Upper lobe of left lung (tissue), 6 donors: ENCODE data around the gene APLP1. TPM values are rescaled to one million over a fixed set of nuclear protein-coding genes. Genes with fewer than 3 reads are reported as not detected.

Experiments
- ATAC-seq, 2 donors: fragments of 200-7000 bp; cut with Tn5 transposase; one replicate each; pipeline ENCODE4 v1.9.1; 2022; ENCODE audit warnings: mild to moderate bottlenecking in 2 of 2, moderate library complexity in 2 of 2; ENCODE audit not compliant: low FRiP score in 2 of 2
- DNase-seq, 2 donors: peaks; one replicate each; pipeline ENCODE4 v3.0.0-alpha.2; 2019 to 2020
- H3K27ac ChIP-seq, 4 donors: fragments of 200-600 bp; sonication (generic); one replicate each; pipeline ENCODE4 v1.5.1; 2016 to 2019
- H3K27me3 ChIP-seq, 4 donors: fragments of 200-600 bp; sonication (generic); one replicate each; pipeline ENCODE4 v1.5.1; 2017 to 2019
- H3K36me3 ChIP-seq, 4 donors: fragments of 200-600 bp; sonication (generic); one replicate each; pipeline ENCODE4 v1.5.1; 2016 to 2019
- H3K4me1 ChIP-seq, 4 donors: fragments of 200-600 bp; sonication (generic); one replicate each; pipeline ENCODE4 v1.5.1; 2018 to 2019
- H3K4me3 ChIP-seq, 4 donors: fragments of 200-600 bp; sonication (generic); one replicate each; pipeline ENCODE4 v1.5.1; 2017 to 2019; ENCODE audit warnings: mild to moderate bottlenecking in 2 of 4, moderate library complexity in 1 of 4
- H3K9me3 ChIP-seq, 4 donors: fragments of 200-600 bp; sonication (generic); one replicate each; pipeline ENCODE4 v1.5.1; 2018 to 2019
- CTCF ChIP-seq, 6 experiments: fragments of 450-650 bp in 4 of 6; fragments of 200-600 bp in 2 of 6; sonication (generic) in 2 of 6; IDR thresholded peaks; one replicate each; pipeline ENCODE4 v1.5.1; 2016 to 2019; ENCODE audit warnings: antibody characterized with exemption in 6 of 6
- EP300 ChIP-seq, 4 donors: sonication (generic); formaldehyde crosslinking; IDR thresholded peaks; one replicate each; pipeline ENCODE4 v1.5.1; 2017; ENCODE audit warnings: antibody characterized with exemption in 4 of 4, control low read depth in 2 of 4
- POLR2A ChIP-seq, 4 donors: fragments of 450-650 bp; IDR thresholded peaks; one replicate each; pipeline ENCODE4 v1.5.1; 2016 to 2017; ENCODE audit warnings: antibody characterized with exemption in 4 of 4, mild to moderate bottlenecking in 2 of 4
- POLR2AphosphoS5 ChIP-seq, 2 donors: sonication (generic); formaldehyde crosslinking; IDR thresholded peaks; one replicate each; pipeline ENCODE4 v1.5.1; 2017; ENCODE audit warnings: antibody characterized with exemption in 2 of 2
- WGBS, 2 donors: methylation state at CpG; one replicate each; pipeline ENCODE4 v1.1.5; 2017 to 2018; 5-methylcytosine and 5-hydroxymethylcytosine counted together
- total RNA-seq, 6 donors: library from RNA; depleted of rRNA in 4 of 6; stranded (reverse); fragments of >200 nt in 4 of 6; gene quantifications; one replicate each; pipeline versions ENCODE4 v1.1.0 to v1.2.1, GENCODE V29; 2016 to 2021
- donor health status: DM: no; HTN: no; CAD: no; lungs with moderate emphysema.
- donor health status: DM: no; HTN: yes; CAD: no; lungs with severe emphysema.

APLP1 gene
- total RNA-seq, 6 donors from 2014 or later: 1.5 to 22.8 (median 5.2) TPM; not detected in 1

- Histone ChIP-seq H3K36me3 (no peaks in the 10 kb centered on the region), H3K4me3 (peak overlapping the region in 3 of 4 donors; percentile 12 to 32 (median 29)), H3K4me1 (peaks cover 11 to 21% (median 14%) of the 10 kb centered on the region in 4 donors), H3K9me3 (no peaks in the 10 kb centered on the region), H3K27me3 (peaks cover 0 to 40% (median 12%) of the 10 kb centered on the region in 4 donors), H3K27ac (no peak overlapping the region)
- TF ChIP-seq POLR2A (IDR thresholded peaks at IDR 0.05): no peak
- no peak for TF ChIP-seq EP300 (IDR thresholded peaks at IDR 0.05)
- TF ChIP-seq POLR2AphosphoS5 (IDR thresholded peaks at IDR 0.05): no peak
- no peak for TF ChIP-seq CTCF (IDR thresholded peaks at IDR 0.05)
- DNase-seq: no peak
- no peak for ATAC-seq
- WGBS, 2 donors: 1 to 21% methylated on average over 4 to 25 of the region's 26 CpGs
Measured at GRCh38 chr19:35846038-35846668, 22.2 kb upstream of the APLP1 start.

GRCh38 chr19:35847911-35848310, 20.5 kb upstream of the APLP1 start:
- H3K27ac ChIP-seq: no peak overlapping the region
- peaks cover 11 to 21% (median 14%) of the 10 kb centered on the region in 4 donors for H3K4me1 ChIP-seq
- no peak for TF ChIP-seq EP300 (IDR thresholded peaks at IDR 0.05)
- TF ChIP-seq CTCF (IDR thresholded peaks at IDR 0.05): no peak
- no peak for TF ChIP-seq POLR2AphosphoS5 (IDR thresholded peaks at IDR 0.05)
- no peak for TF ChIP-seq POLR2A (IDR thresholded peaks at IDR 0.05)
- H3K4me3 ChIP-seq: no peak overlapping the region
- H3K9me3 ChIP-seq: no peaks in the 10 kb centered on the region
- ATAC-seq: no peak
- peaks cover 0 to 39% (median 12%) of the 10 kb centered on the region in 4 donors for H3K27me3 ChIP-seq
- DNase-seq: no peak
- no peaks in the 10 kb centered on the region for H3K36me3 ChIP-seq
- WGBS, 2 donors: 79 to 92% methylated on average over 5 to 8 of the region's 8 CpGs

- ATAC-seq: no peak
- no peak for DNase-seq
- H3K9me3 ChIP-seq: no peaks in the 10 kb centered on the region
- H3K36me3 ChIP-seq: no peaks in the 10 kb centered on the region
- H3K27me3 ChIP-seq: peaks cover 0 to 33% (median 12%) of the 10 kb centered on the region in 4 donors
- H3K27ac ChIP-seq: no peak overlapping the region
- no peak for TF ChIP-seq CTCF (IDR thresholded peaks at IDR 0.05)
- no peak for TF ChIP-seq POLR2A (IDR thresholded peaks at IDR 0.05)
- no peak for TF ChIP-seq POLR2AphosphoS5 (IDR thresholded peaks at IDR 0.05)
- no peak for TF ChIP-seq EP300 (IDR thresholded peaks at IDR 0.05)
- H3K4me3 ChIP-seq: no peak overlapping the region
- WGBS, 2 donors: 72 to 73% methylated on average over 4 to 6 of the region's 8 CpGs
- peaks cover 11 to 21% (median 14%) of the 10 kb centered on the region in 4 donors for H3K4me1 ChIP-seq
Measured at GRCh38 chr19:35848486-35848885, 19.9 kb upstream of the APLP1 start.

- Histone ChIP-seq H3K4me1 (peaks cover 11 to 17% (median 13%) of the 10 kb centered on the region in 4 donors), H3K27ac (no peak overlapping the region), H3K9me3 (no peaks in the 10 kb centered on the region), H3K4me3 (no peak overlapping the region), H3K36me3 (no peaks in the 10 kb centered on the region), H3K27me3 (peaks cover 0 to 30% (median 10%) of the 10 kb centered on the region in 4 donors)
- ATAC-seq (no peak), DNase-seq (no peak)
- TF ChIP-seq EP300 (IDR thresholded peaks at IDR 0.05): no peak
- TF ChIP-seq POLR2A (IDR thresholded peaks at IDR 0.05): no peak
- TF ChIP-seq POLR2AphosphoS5 (IDR thresholded peaks at IDR 0.05): no peak
- TF ChIP-seq CTCF (IDR thresholded peaks at IDR 0.05): no peak
- 86% methylated on average over 7 of the region's 18 CpGs; no CpG with 5 or more reads in 1 of the 2 donors for WGBS, 2 donors
Measured at GRCh38 chr19:35848919-35849505, 19.4 kb upstream of the APLP1 start.
